Mesodermal cell (in vitro differentiated cells): Measurements from ENCODE around the gene NCKIPSD.
A peak's percentile ranks its signal among the peaks of the same experiment; 100 is the strongest.

Source experiments
- H3K27ac ChIP-seq: 2 replicates; pipeline ENCODE4 v1.7.0; 2013; ENCODE audit warnings: mild to moderate bottlenecking, low read depth, low read length, moderate library complexity; ENCODE audit not compliant: severe bottlenecking
- H3K36me3 ChIP-seq: 2 replicates; pipeline ENCODE4 v1.7.1; 2013; ENCODE audit warnings: mild to moderate bottlenecking, low read length, moderate library complexity; ENCODE audit not compliant: control insufficient read depth, insufficient read depth
- H3K4me1 ChIP-seq: one replicate; pipeline ENCODE4 v1.7.1; 2013; ENCODE audit warnings: mild to moderate bottlenecking, low read length; ENCODE audit not compliant: insufficient read depth, control insufficient read depth, poor library complexity, severe bottlenecking
- H3K4me3 ChIP-seq: 2 replicates; pipeline ENCODE4 v1.7.0; 2013; ENCODE audit warnings: low read length, control low read depth, mild to moderate bottlenecking; ENCODE audit not compliant: insufficient read depth, poor library complexity, severe bottlenecking; ENCODE audit errors: extremely low read depth
- H3K9me3 ChIP-seq: 2 replicates; pipeline ENCODE4 v1.7.1; 2013; ENCODE audit warnings: mild to moderate bottlenecking, low read length, moderate library complexity; ENCODE audit not compliant: control insufficient read depth
- WGBS, 2 experiments: methylation state at CpG; one replicate each; pipeline ENCODE4 v1.1.5; 2013; ENCODE audit warnings: missing lambda C conversion rate in 2 of 2; ENCODE audit not compliant: insufficient coverage in 2 of 2; 5-methylcytosine and 5-hydroxymethylcytosine counted together

NCKIPSD gene

GRCh38 chr3:48660800-48661400 is 24.8 kb downstream of the NCKIPSD start:
- Histone ChIP-seq H3K27ac (no peak overlapping the region), H3K4me3 (peak overlapping the region; percentile 64), H3K4me1 (peaks cover 9% of the 10 kb centered on the region), H3K36me3 (peaks cover 46% of the 10 kb centered on the region), H3K9me3 (no peaks in the 10 kb centered on the region)
- WGBS, 2 experiments, result 95 to 97% methylated on average over 61 of the region's 61 CpGs

- Histone ChIP-seq H3K36me3 (peaks cover 70% of the 10 kb centered on the region), H3K27ac (no peak overlapping the region), H3K9me3 (no peaks in the 10 kb centered on the region), H3K4me1 (peaks cover 4% of the 10 kb centered on the region), H3K4me3 (no peak overlapping the region)
- WGBS, 2 experiments, result 94 to 97% methylated on average over 45 of the region's 45 CpGs
These were observed 28.9 kb downstream of the NCKIPSD start for GRCh38 chr3:48656841-48657281.

GRCh38 chr3:48656061-48656840 is 29.5 kb downstream of the NCKIPSD start:
- peaks cover 69% of the 10 kb centered on the region for H3K36me3 ChIP-seq
- peaks cover 4% of the 10 kb centered on the region for H3K4me1 ChIP-seq
- H3K27ac ChIP-seq, result no peak overlapping the region
- WGBS, 2 experiments, result 30% methylated on average over 84 to 93 of the region's 94 CpGs
- peak overlapping the region; percentile 28 for H3K4me3 ChIP-seq
- H3K9me3 ChIP-seq, result no peaks in the 10 kb centered on the region

GRCh38 chr3:48655606-48656005 is 30.1 kb downstream of the NCKIPSD start:
- H3K4me3 ChIP-seq, result no peak overlapping the region
- WGBS, 2 experiments, result 64 to 76% methylated on average over 10 to 22 of the region's 30 CpGs
- H3K27ac ChIP-seq, result no peak overlapping the region
- H3K9me3 ChIP-seq, result no peaks in the 10 kb centered on the region
- peaks cover 62% of the 10 kb centered on the region for H3K36me3 ChIP-seq
- H3K4me1 ChIP-seq, result peaks cover 4% of the 10 kb centered on the region

GRCh38 chr3:48655063-48655462 is 30.7 kb downstream of the NCKIPSD start:
- no peak overlapping the region for H3K27ac ChIP-seq
- no peaks in the 10 kb centered on the region for H3K9me3 ChIP-seq
- H3K36me3 ChIP-seq, result peaks cover 57% of the 10 kb centered on the region
- no peak overlapping the region for H3K4me3 ChIP-seq
- 95 to 100% methylated on average over 7 to 9 of the region's 12 CpGs for WGBS, 2 experiments
- H3K4me1 ChIP-seq, result peaks cover 4% of the 10 kb centered on the region

GRCh38 chr3:48652923-48653715 is 32.6 kb downstream of the NCKIPSD start:
- Histone ChIP-seq H3K9me3 (no peaks in the 10 kb centered on the region), H3K4me3 (no peak overlapping the region), H3K36me3 (peaks cover 43% of the 10 kb centered on the region), H3K4me1 (peaks cover 4% of the 10 kb centered on the region), H3K27ac (no peak overlapping the region)
- WGBS, 2 experiments, result 96 to 98% methylated on average over 12 to 15 of the region's 15 CpGs

GRCh38 chr3:48651771-48652170 is 33.9 kb downstream of the NCKIPSD start:
- no peak overlapping the region for H3K27ac ChIP-seq
- peaks cover 33% of the 10 kb centered on the region for H3K36me3 ChIP-seq
- no peak overlapping the region for H3K4me3 ChIP-seq
- WGBS, 2 experiments, result 92 to 98% methylated on average over 6 to 11 of the region's 11 CpGs
- H3K4me1 ChIP-seq, result peaks cover 4% of the 10 kb centered on the region
- no peaks in the 10 kb centered on the region for H3K9me3 ChIP-seq

- Histone ChIP-seq H3K27ac (no peak overlapping the region), H3K36me3 (peaks cover 41% of the 10 kb centered on the region), H3K4me3 (no peak overlapping the region), H3K9me3 (no peaks in the 10 kb centered on the region), H3K4me1 (no peaks in the 10 kb centered on the region)
- WGBS, 2 experiments, result 90 to 91% methylated on average over 10 to 12 of the region's 12 CpGs
These were observed 35.0 kb downstream of the NCKIPSD start for GRCh38 chr3:48650723-48651122.

GRCh38 chr3:48648188-48648850 is 37.4 kb downstream of the NCKIPSD start:
- 95% methylated on average over 12 to 13 of the region's 15 CpGs for WGBS, 2 experiments
- Histone ChIP-seq H3K9me3 (no peaks in the 10 kb centered on the region), H3K36me3 (peaks cover 34% of the 10 kb centered on the region), H3K4me3 (no peak overlapping the region), H3K4me1 (no peaks in the 10 kb centered on the region), H3K27ac (no peak overlapping the region)

GRCh38 chr3:48647714-48648113 is 38.0 kb downstream of the NCKIPSD start:
- H3K36me3 ChIP-seq, result peaks cover 28% of the 10 kb centered on the region
- no peaks in the 10 kb centered on the region for H3K4me1 ChIP-seq
- H3K9me3 ChIP-seq, result no peaks in the 10 kb centered on the region
- H3K27ac ChIP-seq, result no peak overlapping the region
- H3K4me3 ChIP-seq, result no peak overlapping the region
- WGBS, 2 experiments, result 91 to 99% methylated on average over 7 to 9 of the region's 9 CpGs
